Endodermal cell (in vitro differentiated cells): ENCODE measurements around the gene PRSS21. TPM values are rescaled to one million over a fixed set of nuclear protein-coding genes. Genes with fewer than 3 reads are reported as not detected.

ENCODE experiments used
- DNase-seq: peaks from one replicate; pipeline ENCODE4 v3.0.0-alpha.2; 2017
- H3K27ac ChIP-seq: 2 replicates; pipeline ENCODE4 v1.5.1; 2013; ENCODE audit warnings: mild to moderate bottlenecking, low read depth, low read length, moderate library complexity
- H3K27me3 ChIP-seq: 2 replicates; pipeline ENCODE4 v1.6.1; 2013; ENCODE audit warnings: mild to moderate bottlenecking, low read length, moderate library complexity; ENCODE audit not compliant: insufficient read depth, control insufficient read depth, poor library complexity, severe bottlenecking
- H3K36me3 ChIP-seq: 2 replicates; pipeline ENCODE4 v1.7.0; 2013; ENCODE audit warnings: mild to moderate bottlenecking, low read length, moderate library complexity; ENCODE audit not compliant: control insufficient read depth, insufficient read depth
- H3K4me1 ChIP-seq: one replicate; pipeline ENCODE4 v1.7.0; 2013; ENCODE audit warnings: low read length; ENCODE audit not compliant: control insufficient read depth, insufficient read depth
- H3K4me3 ChIP-seq: 2 replicates; pipeline ENCODE4 v1.5.1; 2013; ENCODE audit warnings: mild to moderate bottlenecking, low read length, moderate library complexity
- H3K9ac ChIP-seq: 2 replicates; pipeline ENCODE4 v1.6.1; 2013; ENCODE audit warnings: mild to moderate bottlenecking, low read length, moderate library complexity; ENCODE audit not compliant: poor library complexity, severe bottlenecking; ENCODE audit errors: extremely low read depth
- H3K9me3 ChIP-seq: 2 replicates; pipeline ENCODE4 v1.6.1; 2013; ENCODE audit warnings: mild to moderate bottlenecking, low read length, moderate library complexity; ENCODE audit not compliant: control insufficient read depth
- H3K27ac Mint-ChIP-seq: 2 replicates; pipeline ENCODE4 v1.8.0; 2020; ENCODE audit warnings: mixed read lengths
- H3K27me3 Mint-ChIP-seq: 2 replicates; pipeline ENCODE4 v1.8.0; 2021; ENCODE audit warnings: mild to moderate bottlenecking, mixed read lengths; ENCODE audit not compliant: insufficient read depth
- H3K36me3 Mint-ChIP-seq: 2 replicates; pipeline ENCODE4 v1.8.0; 2020; ENCODE audit warnings: low read depth, mixed read lengths
- H3K4me1 Mint-ChIP-seq: 2 replicates; pipeline ENCODE4 v1.8.0; 2020; ENCODE audit warnings: mixed read lengths
- H3K4me3 Mint-ChIP-seq: 2 replicates; pipeline ENCODE4 v1.8.0; 2020; ENCODE audit warnings: mild to moderate bottlenecking, moderate library complexity, mixed read lengths
- H3K9me3 Mint-ChIP-seq: 2 replicates; pipeline ENCODE4 v1.8.0; 2020; ENCODE audit warnings: mild to moderate bottlenecking, mixed read lengths
- WGBS, 2 experiments: methylation state at CpG; one replicate each; pipeline versions ENCODE4 v1.1.5 to v1.1.7; 2013; ENCODE audit warnings: missing lambda C conversion rate in 2 of 2, mixed read lengths in 1 of 2; ENCODE audit not compliant: insufficient coverage in 1 of 2, insufficient read length in 1 of 2; 5-methylcytosine and 5-hydroxymethylcytosine counted together
- total RNA-seq, 2 donors: library from RNA; stranded (reverse); fragmentation: NEBNext Ultra II Directional in 1 of 2; extraction: Animal tissue kit (Norgen Biotek cat#: 25700) in 1 of 2; gene quantifications; 2 replicates in 1 of 2; 3 replicates in 1 of 2; pipeline ENCODE4 v1.2.1, GENCODE V29; 2021
- TF ChIP-seq, protein P1 (sequence below): fragments of 200-600 bp; sonication (generic); conservative IDR thresholded peaks from 2 replicates; pipeline ENCODE4 v1.5.0; 2021; ENCODE audit warnings: antibody characterized with exemption, mild to moderate bottlenecking

Gene PRSS21
- total RNA-seq, 2 donors from 2014 or later = not detected

DNA sequence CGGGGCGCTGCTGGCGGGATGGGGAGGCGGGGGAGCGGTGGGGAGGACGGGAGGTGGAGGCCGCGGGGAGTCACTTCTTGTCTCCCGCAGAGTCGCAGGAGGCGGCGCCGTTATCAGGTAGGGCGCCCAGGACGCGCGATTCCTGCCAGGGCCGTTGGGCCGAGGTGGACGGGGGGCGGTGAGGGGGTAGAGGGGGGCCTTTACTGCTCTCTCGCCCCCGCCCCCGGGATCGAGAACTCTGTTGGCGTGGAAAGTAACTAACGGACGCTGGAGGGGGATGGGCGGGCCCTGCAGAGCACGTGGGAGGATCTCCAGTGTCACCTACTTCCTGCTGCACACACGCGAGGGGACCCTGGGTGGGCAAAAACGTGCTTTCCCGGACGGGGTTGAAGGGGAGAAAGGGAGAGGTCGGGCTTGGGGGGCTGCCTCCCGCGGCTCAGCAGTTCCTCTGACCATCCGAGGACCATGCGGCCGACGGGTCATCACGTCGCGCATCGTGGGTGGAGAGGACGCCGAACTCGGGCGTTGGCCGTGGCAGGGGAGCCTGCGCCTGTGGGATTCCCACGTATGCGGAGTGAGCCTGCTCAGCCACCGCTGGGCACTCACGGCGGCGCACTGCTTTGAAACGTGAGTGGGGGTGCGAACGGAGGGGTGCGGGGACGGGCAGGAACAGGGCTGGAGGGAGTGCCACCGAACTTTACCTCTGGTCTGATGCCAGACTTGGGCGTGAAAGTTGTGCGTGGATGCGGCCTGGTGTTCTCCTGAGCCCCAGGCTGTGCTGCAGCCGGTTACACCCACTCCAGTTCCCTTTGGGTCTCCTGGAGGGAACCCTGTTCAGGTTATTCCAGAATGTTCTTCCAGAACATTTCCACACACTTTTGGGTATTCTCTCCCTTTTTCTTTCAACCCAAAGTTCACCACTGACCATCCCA, 569 bp downstream of the PRSS21 start:
- no peak overlapping the region for H3K9ac ChIP-seq
- TF ChIP-seq, protein P1, sequence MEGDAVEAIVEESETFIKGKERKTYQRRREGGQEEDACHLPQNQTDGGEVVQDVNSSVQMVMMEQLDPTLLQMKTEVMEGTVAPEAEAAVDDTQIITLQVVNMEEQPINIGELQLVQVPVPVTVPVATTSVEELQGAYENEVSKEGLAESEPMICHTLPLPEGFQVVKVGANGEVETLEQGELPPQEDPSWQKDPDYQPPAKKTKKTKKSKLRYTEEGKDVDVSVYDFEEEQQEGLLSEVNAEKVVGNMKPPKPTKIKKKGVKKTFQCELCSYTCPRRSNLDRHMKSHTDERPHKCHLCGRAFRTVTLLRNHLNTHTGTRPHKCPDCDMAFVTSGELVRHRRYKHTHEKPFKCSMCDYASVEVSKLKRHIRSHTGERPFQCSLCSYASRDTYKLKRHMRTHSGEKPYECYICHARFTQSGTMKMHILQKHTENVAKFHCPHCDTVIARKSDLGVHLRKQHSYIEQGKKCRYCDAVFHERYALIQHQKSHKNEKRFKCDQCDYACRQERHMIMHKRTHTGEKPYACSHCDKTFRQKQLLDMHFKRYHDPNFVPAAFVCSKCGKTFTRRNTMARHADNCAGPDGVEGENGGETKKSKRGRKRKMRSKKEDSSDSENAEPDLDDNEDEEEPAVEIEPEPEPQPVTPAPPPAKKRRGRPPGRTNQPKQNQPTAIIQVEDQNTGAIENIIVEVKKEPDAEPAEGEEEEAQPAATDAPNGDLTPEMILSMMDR = no peak
- no peak overlapping the region for H3K27ac Mint-ChIP-seq
- no peaks in the 10 kb centered on the region for H3K27me3 ChIP-seq
- H3K27ac ChIP-seq = no peak overlapping the region
- no peaks in the 10 kb centered on the region for H3K4me1 Mint-ChIP-seq
- H3K4me3 ChIP-seq = no peak overlapping the region
- DNase-seq = peak; percentile 38
- no peaks in the 10 kb centered on the region for H3K9me3 ChIP-seq
- no peaks in the 10 kb centered on the region for H3K36me3 Mint-ChIP-seq
- H3K9me3 Mint-ChIP-seq = no peaks in the 10 kb centered on the region
- WGBS, 2 experiments = 92 to 93% methylated on average over 44 to 58 of the region's 68 CpGs
- H3K4me3 Mint-ChIP-seq = no peak overlapping the region
- no peaks in the 10 kb centered on the region for H3K36me3 ChIP-seq
- no peaks in the 10 kb centered on the region for H3K27me3 Mint-ChIP-seq
- no peaks in the 10 kb centered on the region for H3K4me1 ChIP-seq

DNA sequence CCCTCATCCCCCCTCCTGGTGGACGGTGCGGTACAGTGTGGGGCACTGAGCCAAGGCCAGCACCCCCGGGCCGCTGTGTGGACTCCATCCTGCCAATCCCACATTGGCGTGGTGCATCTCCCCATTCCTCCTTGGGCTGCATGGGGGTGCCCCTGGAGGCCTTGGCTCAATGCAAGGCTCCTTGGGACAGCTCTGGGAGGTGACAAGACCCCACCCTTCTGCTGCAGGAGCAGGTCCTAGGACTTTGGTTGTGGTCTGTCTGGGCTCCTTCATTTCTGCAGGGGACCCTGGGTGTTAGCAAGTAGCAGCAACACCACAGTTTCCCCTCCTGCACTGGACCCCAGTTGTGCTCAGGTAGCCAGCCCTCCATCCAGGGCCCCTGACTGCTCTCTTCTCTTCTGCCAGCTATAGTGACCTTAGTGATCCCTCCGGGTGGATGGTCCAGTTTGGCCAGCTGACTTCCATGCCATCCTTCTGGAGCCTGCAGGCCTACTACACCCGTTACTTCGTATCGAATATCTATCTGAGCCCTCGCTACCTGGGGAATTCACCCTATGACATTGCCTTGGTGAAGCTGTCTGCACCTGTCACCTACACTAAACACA, 1.3 kb downstream of the PRSS21 start:
- H3K4me3 Mint-ChIP-seq = no peak overlapping the region
- no peaks in the 10 kb centered on the region for H3K4me1 Mint-ChIP-seq
- WGBS, 2 experiments = 91 to 97% methylated on average over 10 of the region's 10 CpGs

DNA sequence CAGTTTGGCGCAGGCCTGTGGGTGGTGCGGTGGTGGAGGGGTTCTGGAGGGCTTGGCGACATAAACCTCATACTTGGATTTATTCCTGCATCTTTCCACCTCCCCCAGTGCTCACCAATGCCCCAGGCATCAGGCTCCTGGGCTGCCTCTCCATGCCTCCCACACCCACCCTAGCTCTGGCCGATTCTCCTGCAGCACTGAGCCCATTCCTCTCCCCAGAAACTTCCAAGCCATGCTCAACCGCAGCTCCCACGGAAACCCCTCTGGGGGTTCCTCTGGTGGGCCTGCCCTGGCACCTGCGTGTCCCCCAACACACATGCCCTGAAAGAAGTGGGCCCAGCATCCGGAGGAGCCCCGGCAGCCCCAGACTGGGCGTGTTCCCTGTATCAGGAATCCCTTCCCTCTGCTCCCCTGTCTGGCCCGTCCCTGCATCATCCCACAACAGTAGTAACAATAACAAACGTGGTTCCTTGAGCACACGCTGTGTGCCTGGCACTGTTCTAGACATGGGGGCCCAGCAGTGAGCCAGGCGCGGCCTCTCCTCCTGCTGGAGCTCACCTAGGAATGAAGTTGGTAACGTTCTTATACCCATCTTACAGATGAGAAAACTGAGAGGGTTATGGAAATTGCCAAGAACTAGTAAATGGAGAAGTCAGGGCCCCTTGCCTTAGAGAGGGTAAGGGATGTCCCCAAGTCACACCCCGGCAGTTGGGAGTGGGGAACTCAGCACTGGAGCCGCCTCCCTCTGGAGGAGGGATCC, 2.3 kb downstream of the PRSS21 start:
- H3K27ac ChIP-seq = no peak overlapping the region

More for the DNA sequence above, 1.3 kb downstream of the PRSS21 start:
- Mint-ChIP-seq H3K27me3 (no peaks in the 10 kb centered on the region), H3K9me3 (no peaks in the 10 kb centered on the region), H3K36me3 (no peaks in the 10 kb centered on the region), H3K27ac (no peak overlapping the region)
- Histone ChIP-seq H3K4me1 (no peaks in the 10 kb centered on the region), H3K9ac (no peak overlapping the region), H3K36me3 (no peaks in the 10 kb centered on the region), H3K27me3 (no peaks in the 10 kb centered on the region), H3K4me3 (no peak overlapping the region), H3K9me3 (no peaks in the 10 kb centered on the region), H3K27ac (no peak overlapping the region)
- DNase-seq = peak; percentile 32
- TF ChIP-seq, protein P1 = no peak

More for the DNA sequence above, 2.3 kb downstream of the PRSS21 start:
- no peaks in the 10 kb centered on the region for H3K36me3 ChIP-seq
- 88 to 93% methylated on average over 8 to 18 of the region's 18 CpGs for WGBS, 2 experiments
- H3K4me3 ChIP-seq = no peak overlapping the region
- no peaks in the 10 kb centered on the region for H3K9me3 ChIP-seq
- DNase-seq = peak; percentile 29
- H3K4me1 ChIP-seq = no peaks in the 10 kb centered on the region
- no peak overlapping the region for H3K4me3 Mint-ChIP-seq
- H3K27ac Mint-ChIP-seq = no peak overlapping the region
- no peak overlapping the region for H3K9ac ChIP-seq
- no peaks in the 10 kb centered on the region for H3K9me3 Mint-ChIP-seq
- no peaks in the 10 kb centered on the region for H3K36me3 Mint-ChIP-seq
- H3K27me3 ChIP-seq = no peaks in the 10 kb centered on the region
- no peaks in the 10 kb centered on the region for H3K27me3 Mint-ChIP-seq
- H3K4me1 Mint-ChIP-seq = no peaks in the 10 kb centered on the region
- TF ChIP-seq, protein P1 = no peak
